LNCaP clone FGC (cell line): Measurements from ENCODE around the gene ATP6V0B.

Experiments
- DNase-seq: peaks from one replicate; pipeline ENCODE4 v3.0.0-alpha.2; 2011; ENCODE audit warnings: low read depth
- H3K4me3 ChIP-seq: 2 replicates; pipeline ENCODE4 v1.5.1; 2011; ENCODE audit warnings: mild to moderate bottlenecking, low read depth, low read length, control low read depth
- TF ChIP-seq, protein P1 (sequence below): IDR thresholded peaks from 2 replicates; pipeline ENCODE4 v1.5.1; 2012; ENCODE audit warnings: mild to moderate bottlenecking; ENCODE audit not compliant: control insufficient read depth, insufficient read depth; ENCODE audit errors: extremely low read depth

ATP6V0B gene

DNA sequence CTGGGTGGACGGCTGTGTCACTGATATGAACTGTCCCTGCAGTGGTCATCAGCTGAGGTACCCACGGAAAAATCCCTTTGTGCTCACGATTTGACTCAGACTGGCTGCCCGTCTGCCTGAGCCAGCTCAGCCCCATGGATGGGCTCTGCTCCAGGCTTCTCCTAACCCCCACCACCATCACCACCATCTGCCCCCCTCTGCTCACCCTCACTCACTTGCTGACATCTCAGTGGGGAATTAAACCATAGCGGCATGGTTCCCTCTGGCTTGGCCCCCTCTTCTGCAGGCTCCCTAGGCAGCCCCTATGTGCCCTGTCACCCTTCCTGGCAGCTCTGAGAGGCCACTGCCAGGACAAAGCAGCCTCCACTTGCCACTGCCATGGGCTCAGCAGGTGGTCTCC is 39.2 kb downstream of the ATP6V0B start:
- TF ChIP-seq, protein P1, sequence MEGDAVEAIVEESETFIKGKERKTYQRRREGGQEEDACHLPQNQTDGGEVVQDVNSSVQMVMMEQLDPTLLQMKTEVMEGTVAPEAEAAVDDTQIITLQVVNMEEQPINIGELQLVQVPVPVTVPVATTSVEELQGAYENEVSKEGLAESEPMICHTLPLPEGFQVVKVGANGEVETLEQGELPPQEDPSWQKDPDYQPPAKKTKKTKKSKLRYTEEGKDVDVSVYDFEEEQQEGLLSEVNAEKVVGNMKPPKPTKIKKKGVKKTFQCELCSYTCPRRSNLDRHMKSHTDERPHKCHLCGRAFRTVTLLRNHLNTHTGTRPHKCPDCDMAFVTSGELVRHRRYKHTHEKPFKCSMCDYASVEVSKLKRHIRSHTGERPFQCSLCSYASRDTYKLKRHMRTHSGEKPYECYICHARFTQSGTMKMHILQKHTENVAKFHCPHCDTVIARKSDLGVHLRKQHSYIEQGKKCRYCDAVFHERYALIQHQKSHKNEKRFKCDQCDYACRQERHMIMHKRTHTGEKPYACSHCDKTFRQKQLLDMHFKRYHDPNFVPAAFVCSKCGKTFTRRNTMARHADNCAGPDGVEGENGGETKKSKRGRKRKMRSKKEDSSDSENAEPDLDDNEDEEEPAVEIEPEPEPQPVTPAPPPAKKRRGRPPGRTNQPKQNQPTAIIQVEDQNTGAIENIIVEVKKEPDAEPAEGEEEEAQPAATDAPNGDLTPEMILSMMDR = no peak
- DNase-seq = no peak

DNA sequence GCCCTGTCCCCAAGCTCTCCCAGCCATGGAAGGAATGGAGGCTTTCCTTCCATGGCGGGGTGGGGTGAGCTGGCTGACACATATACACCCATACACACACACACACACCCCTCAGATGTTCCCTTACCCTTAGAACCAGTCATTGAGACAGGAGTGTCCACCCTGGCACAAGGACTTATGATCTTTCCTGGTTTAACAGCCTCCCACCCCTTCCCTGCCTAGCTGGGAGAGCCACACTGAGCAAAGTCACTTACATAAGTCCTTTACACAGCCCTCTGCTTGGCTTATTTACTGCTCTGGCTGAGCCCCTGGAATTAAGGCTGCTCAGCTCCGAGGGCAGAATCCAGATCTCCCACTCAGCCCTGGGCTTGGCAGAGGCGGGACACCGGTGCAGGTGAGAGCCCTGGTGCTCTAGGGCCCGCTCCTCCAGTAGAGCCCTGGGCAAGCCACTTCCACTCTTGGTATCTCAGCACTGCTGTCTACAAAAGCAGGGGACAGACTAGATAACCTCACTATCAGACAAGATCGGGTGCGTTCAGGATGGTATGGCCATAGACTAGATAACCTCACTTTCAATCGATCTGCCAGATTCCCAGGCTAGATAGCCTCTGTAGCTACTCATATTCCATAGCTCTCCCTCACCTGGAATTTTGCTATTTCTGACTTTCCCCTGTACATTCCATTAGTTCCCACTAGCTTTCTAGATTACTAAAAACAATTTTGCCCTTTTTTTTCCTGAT is 39.8 kb downstream of the ATP6V0B start:
- DNase-seq = no peak
- TF ChIP-seq, protein P1 = no peak
- H3K4me3 ChIP-seq = no peak overlapping the region

More for the DNA sequence above, 39.2 kb downstream of the ATP6V0B start:
- H3K4me3 ChIP-seq = no peak overlapping the region

DNA sequence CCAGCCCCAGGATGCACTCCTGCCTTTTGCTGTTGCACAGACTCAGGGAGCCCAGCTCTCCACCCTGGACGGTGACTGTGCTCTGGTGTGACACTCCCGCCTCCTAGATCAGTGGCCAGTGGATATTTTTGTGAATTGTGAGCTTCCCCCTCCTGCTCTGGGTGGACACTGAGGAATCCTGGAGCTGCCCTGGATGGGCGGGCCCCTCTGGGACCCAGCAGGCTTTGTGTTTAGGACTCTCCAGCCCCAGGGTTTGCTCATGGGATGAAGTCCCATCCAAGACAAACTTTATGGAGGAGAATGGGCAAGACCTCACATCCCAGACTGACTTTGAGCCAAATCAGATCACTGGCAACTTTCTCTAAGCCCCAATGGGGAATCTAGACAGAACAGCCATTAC is 40.4 kb downstream of the ATP6V0B start:
- TF ChIP-seq, protein P1 = no peak
- H3K4me3 ChIP-seq = no peak overlapping the region
- no peak for DNase-seq

DNA sequence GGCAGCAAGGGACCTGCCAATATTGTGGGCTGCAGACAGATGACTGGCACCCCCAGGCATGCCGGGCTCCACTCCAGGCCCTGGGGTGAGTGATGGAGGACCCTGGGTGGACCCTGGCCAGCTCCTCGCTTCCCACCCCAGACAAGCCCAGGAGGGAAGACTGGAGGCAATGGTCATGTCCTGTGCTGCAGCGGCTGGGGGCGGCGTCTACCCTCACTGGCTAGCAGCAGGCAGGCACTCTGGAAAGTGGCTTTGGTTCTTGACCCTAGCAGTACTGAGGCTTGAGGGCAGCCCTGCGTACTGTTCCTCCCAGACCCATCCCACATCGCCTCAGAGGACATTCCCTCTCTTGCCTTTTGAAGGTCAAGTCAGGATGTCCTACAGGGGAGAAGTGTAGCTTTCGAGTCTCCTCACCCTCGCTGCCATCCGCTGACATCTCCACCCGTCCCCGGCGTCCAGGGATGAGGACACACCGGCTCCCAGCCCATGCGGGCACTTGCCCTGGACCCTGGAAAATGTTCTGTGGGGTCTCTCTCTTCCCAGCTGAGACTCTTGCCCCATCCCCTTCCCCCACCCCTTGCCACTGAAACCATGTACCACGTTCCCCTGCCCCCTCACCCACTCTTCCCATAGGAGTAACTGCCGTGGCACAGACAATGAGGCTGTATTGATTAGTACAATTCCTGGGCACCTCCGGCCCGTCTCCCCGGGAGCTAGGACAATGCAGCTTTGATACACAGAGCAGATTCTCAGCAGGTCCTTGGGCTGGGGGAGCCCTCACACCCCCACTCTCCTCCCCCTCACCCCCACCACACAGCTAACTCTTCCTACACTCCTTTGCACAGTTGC is 41.5 kb downstream of the ATP6V0B start:
- TF ChIP-seq, protein P1 = no peak
- H3K4me3 ChIP-seq = no peak overlapping the region
- no peak for DNase-seq

DNA sequence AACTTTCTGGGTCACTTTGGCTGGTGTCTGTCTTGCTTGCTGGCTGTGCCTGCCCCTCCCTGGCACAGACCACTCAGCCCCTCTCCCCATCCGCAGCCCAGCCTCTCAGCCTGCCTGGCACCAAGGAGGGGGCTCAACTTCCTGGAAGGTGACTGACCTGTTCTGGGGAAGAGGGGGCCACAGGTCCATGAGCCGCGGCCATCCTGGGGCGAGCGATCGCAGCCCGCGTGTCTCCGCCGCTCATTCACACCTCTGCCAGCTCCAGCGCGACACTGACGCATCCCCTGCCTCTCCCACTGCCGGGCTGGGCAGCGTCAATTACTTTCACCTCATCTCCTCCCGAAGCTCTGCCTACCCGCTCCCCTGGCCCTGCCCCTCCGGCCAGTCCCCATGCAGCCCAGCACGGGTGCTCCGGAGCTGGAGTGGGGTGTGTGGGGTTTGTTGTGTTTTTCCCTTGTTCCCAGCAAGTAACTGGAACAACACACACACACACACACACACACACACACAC is 42.2 kb downstream of the ATP6V0B start:
- TF ChIP-seq, protein P1 = no peak
- H3K4me3 ChIP-seq = no peak overlapping the region
- DNase-seq = no peak

DNA sequence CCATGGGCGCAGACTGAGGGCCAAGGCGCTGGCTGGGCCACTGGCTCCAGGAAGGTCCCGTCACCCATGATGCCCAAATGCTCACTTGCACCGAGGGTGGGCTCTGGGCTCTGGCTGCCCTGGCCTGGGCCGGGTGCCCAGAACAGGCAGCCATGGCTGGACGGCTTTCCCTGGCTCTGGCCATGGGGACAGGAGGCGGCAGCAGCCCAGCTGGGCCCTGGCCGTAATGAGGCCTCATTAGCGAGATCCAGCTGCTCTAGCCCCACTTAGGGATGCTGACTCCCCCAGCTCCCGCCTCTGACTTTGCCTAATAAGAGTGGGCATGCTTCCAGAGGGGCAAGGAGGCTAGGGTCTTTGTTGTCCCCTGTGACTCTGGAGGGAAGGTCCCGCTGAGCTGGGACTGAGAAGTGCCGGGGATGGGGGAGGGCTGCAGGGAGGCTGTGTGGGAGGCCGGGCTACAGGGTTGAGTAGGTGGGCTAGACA is 44.7 kb downstream of the ATP6V0B start:
- H3K4me3 ChIP-seq = no peak overlapping the region
- no peak for DNase-seq
- TF ChIP-seq, protein P1 = no peak
